ENCODE measurements around the gene NFATC2. TPM values are rescaled to one million over a fixed set of nuclear protein-coding genes. Genes with fewer than 3 reads are reported as not detected.

The NFATC2 gene
- polyA plus RNA-seq, 1 donor from 2014 or later = not detected

DNA sequence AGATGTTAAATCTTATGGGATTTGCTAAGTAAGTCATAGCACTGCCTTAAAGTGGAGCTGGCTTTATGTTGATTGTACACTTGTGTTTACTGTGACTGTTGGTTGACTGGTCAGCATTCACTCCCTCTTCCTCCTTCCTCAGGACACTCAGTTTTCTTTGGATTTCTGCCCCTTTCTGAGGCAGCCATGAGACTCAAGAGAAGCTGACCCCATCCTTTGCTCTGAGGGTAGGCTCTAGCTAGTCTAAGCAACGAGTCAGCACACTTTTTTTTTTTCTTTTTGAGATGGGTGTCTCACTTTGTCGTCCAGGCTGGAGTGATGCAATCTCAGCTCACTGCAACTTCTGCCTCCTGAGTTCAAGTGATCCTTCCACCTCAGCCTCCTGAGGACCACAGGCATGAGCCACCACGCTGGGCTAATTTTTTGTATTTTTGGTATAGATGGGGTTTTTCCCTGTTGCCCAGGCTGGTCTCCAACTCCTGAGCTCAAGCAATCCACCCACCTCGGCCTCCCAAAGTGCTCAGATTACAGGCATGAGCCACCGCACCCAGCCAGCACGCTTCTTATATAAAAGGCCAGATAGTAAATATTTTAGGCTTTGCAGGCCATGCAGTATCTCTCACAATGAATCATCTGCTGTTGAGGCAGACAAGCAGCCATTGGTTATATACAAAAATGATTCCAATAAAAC is 191.4 kb downstream of the NFATC2 start:
- Histone ChIP-seq H3K79me2 (replicated peaks; ENCODE audit: insufficient read depth, low read length) (no peaks in the 10 kb centered on the region), H3K27ac (ENCODE audit: low read length) (no peak overlapping the region), H2AFZ (ENCODE audit: low read depth, low read length) (no peak overlapping the region), H3K4me3 (ENCODE audit: low read length) (no peak overlapping the region), H3K36me3 (ENCODE audit: insufficient read depth, low read length) (no peaks in the 10 kb centered on the region), H3K27me3 (ENCODE audit: insufficient read depth, low read depth, low read length) (no peaks in the 10 kb centered on the region), H3K4me2 (ENCODE audit: low read length) (no peak overlapping the region), H3K9me3 (ENCODE audit: low read length) (no peaks in the 10 kb centered on the region), H4K20me1 (ENCODE audit: insufficient read depth) (no peaks in the 10 kb centered on the region), H3K9me2 (ENCODE audit: insufficient read depth, low read length) (no peaks in the 10 kb centered on the region), H3F3A (ENCODE audit: insufficient read depth, low read length, poor library complexity, severe bottlenecking) (no peaks in the 10 kb centered on the region), H3K9ac (ENCODE audit: low read length) (no peak overlapping the region)
- no peak for TF ChIP-seq MXI1 (conservative IDR thresholded peaks at IDR 0.05; ENCODE audit: poor library complexity, severe bottlenecking)

DNA sequence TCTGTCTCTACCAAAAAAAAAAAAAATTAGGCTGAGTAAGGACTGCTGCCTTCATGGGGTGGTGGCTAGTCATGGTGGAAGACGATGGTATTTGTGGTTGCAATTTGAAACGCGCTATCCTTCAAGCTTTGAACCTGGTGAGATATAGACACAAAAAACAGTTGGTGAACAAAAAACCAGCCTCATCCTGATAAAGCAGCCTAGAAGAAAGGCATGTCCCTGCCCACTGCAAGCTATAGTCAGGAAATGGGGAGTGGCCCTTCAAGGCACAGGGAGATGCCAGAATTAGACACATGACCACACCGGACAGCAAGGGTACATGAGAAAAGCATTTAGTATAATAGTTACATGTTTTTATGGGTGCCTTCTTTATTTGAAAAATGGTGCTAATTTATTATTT is 193.6 kb downstream of the NFATC2 start:
- Histone ChIP-seq H3K27ac (ENCODE audit: low read length) (no peak overlapping the region), H3F3A (ENCODE audit: insufficient read depth, low read length, poor library complexity, severe bottlenecking) (no peaks in the 10 kb centered on the region), H2AFZ (ENCODE audit: low read depth, low read length) (no peak overlapping the region), H4K20me1 (ENCODE audit: insufficient read depth) (no peaks in the 10 kb centered on the region), H3K79me2 (replicated peaks; ENCODE audit: insufficient read depth, low read length) (no peaks in the 10 kb centered on the region), H3K9ac (ENCODE audit: low read length) (no peak overlapping the region), H3K9me3 (ENCODE audit: low read length) (no peaks in the 10 kb centered on the region), H3K27me3 (ENCODE audit: insufficient read depth, low read depth, low read length) (no peaks in the 10 kb centered on the region), H3K9me2 (ENCODE audit: insufficient read depth, low read length) (no peaks in the 10 kb centered on the region), H3K4me2 (ENCODE audit: low read length) (no peak overlapping the region), H3K4me3 (ENCODE audit: low read length) (no peak overlapping the region), H3K36me3 (ENCODE audit: insufficient read depth, low read length) (no peaks in the 10 kb centered on the region)
- no peak for TF ChIP-seq TAF1 (IDR thresholded peaks at IDR 0.05; ENCODE audit: low read depth)
- no peak for TF ChIP-seq EZH2 (IDR thresholded peaks at IDR 0.05; ENCODE audit: borderline replicate concordance, insufficient read depth, low read length, poor library complexity, severe bottlenecking)
- TF ChIP-seq, protein P1, sequence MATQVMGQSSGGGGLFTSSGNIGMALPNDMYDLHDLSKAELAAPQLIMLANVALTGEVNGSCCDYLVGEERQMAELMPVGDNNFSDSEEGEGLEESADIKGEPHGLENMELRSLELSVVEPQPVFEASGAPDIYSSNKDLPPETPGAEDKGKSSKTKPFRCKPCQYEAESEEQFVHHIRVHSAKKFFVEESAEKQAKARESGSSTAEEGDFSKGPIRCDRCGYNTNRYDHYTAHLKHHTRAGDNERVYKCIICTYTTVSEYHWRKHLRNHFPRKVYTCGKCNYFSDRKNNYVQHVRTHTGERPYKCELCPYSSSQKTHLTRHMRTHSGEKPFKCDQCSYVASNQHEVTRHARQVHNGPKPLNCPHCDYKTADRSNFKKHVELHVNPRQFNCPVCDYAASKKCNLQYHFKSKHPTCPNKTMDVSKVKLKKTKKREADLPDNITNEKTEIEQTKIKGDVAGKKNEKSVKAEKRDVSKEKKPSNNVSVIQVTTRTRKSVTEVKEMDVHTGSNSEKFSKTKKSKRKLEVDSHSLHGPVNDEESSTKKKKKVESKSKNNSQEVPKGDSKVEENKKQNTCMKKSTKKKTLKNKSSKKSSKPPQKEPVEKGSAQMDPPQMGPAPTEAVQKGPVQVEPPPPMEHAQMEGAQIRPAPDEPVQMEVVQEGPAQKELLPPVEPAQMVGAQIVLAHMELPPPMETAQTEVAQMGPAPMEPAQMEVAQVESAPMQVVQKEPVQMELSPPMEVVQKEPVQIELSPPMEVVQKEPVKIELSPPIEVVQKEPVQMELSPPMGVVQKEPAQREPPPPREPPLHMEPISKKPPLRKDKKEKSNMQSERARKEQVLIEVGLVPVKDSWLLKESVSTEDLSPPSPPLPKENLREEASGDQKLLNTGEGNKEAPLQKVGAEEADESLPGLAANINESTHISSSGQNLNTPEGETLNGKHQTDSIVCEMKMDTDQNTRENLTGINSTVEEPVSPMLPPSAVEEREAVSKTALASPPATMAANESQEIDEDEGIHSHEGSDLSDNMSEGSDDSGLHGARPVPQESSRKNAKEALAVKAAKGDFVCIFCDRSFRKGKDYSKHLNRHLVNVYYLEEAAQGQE (IDR thresholded peaks at IDR 0.05; ENCODE audit: borderline replicate concordance) = no peak
- no peak for TF ChIP-seq MXI1 (conservative IDR thresholded peaks at IDR 0.05; ENCODE audit: poor library complexity, severe bottlenecking)

GRCh38 chr20:51347831-51348230 is 194.7 kb downstream of the NFATC2 start:
- Histone ChIP-seq H3K27ac (ENCODE audit: low read length) (no peak overlapping the region), H3F3A (ENCODE audit: insufficient read depth, low read length, poor library complexity, severe bottlenecking) (no peaks in the 10 kb centered on the region), H3K4me3 (ENCODE audit: low read length) (no peak overlapping the region), H3K9ac (ENCODE audit: low read length) (no peak overlapping the region), H3K79me2 (replicated peaks; ENCODE audit: insufficient read depth, low read length) (no peaks in the 10 kb centered on the region), H3K9me2 (ENCODE audit: insufficient read depth, low read length) (no peaks in the 10 kb centered on the region), H3K9me3 (ENCODE audit: low read length) (no peaks in the 10 kb centered on the region), H3K4me2 (ENCODE audit: low read length) (no peak overlapping the region), H3K36me3 (ENCODE audit: insufficient read depth, low read length) (no peaks in the 10 kb centered on the region), H3K27me3 (ENCODE audit: insufficient read depth, low read depth, low read length) (no peaks in the 10 kb centered on the region), H2AFZ (ENCODE audit: low read depth, low read length) (no peak overlapping the region), H4K20me1 (ENCODE audit: insufficient read depth) (no peaks in the 10 kb centered on the region)
- TF ChIP-seq POLR2AphosphoS5 (IDR thresholded peaks at IDR 0.05) = no peak
- TF ChIP-seq MXI1 (conservative IDR thresholded peaks at IDR 0.05; ENCODE audit: poor library complexity, severe bottlenecking) = no peak
- TF ChIP-seq RAD21 (conservative IDR thresholded peaks at IDR 0.05) = no peak
- TF ChIP-seq, protein P1 (IDR thresholded peaks at IDR 0.05; ENCODE audit: borderline replicate concordance) = no peak
- no peak for TF ChIP-seq TAF1 (IDR thresholded peaks at IDR 0.05; ENCODE audit: low read depth)
- TF ChIP-seq CTCF (IDR thresholded peaks at IDR 0.05; ENCODE audit: poor library complexity, severe bottlenecking) = no peak
- TF ChIP-seq EZH2 (IDR thresholded peaks at IDR 0.05; ENCODE audit: borderline replicate concordance, insufficient read depth, low read length, poor library complexity, severe bottlenecking) = no peak
- TF ChIP-seq SMC3 (conservative IDR thresholded peaks at IDR 0.05; ENCODE audit: poor library complexity) = no peak
- TF ChIP-seq EP300 (conservative IDR thresholded peaks at IDR 0.05; ENCODE audit: poor library complexity, severe bottlenecking) = no peak
